Measurements from ENCODE around the gene RTCB.

RTCB gene

GRCh38 chr22:32411829-32412592 is at the start of gene RTCB:
Gene RTCB (minus strand): TSS chr22:32412247. CDS start chr22:32412156, 91 bp downstream.
- DNase-seq (ENCODE audit: low read depth, low spot score): peak; percentile 85

- no peak for DNase-seq (ENCODE audit: low read depth, low spot score)
These were observed 45.0 kb upstream of the RTCB start for GRCh38 chr22:32457031-32457430.

- DNase-seq (ENCODE audit: low read depth, low spot score): no peak
These were observed 36.9 kb upstream of the RTCB start for GRCh38 chr22:32448980-32449379.

GRCh38 chr22:32446321-32446720 is 34.3 kb upstream of the RTCB start:
- no peak for DNase-seq (ENCODE audit: low read depth, low spot score)

GRCh38 chr22:32444068-32444467 is 32.0 kb upstream of the RTCB start:
- no peak for DNase-seq (ENCODE audit: low read depth, low spot score)

GRCh38 chr22:32430352-32430751 is 18.3 kb upstream of the RTCB start:
- DNase-seq (ENCODE audit: low read depth, low spot score): no peak

GRCh38 chr22:32426881-32427280 is 14.8 kb upstream of the RTCB start:
- no peak for DNase-seq (ENCODE audit: low read depth, low spot score)

GRCh38 chr22:32423664-32424063 is 11.6 kb upstream of the RTCB start:
- DNase-seq (ENCODE audit: low read depth, low spot score): no peak

- DNase-seq (ENCODE audit: low read depth, low spot score): no peak
These were observed 10.0 kb upstream of the RTCB start for GRCh38 chr22:32422062-32422461.

GRCh38 chr22:32421484-32421883 is 9.4 kb upstream of the RTCB start:
- no peak for DNase-seq (ENCODE audit: low read depth, low spot score)

GRCh38 chr22:32417906-32418305 is 5.9 kb upstream of the RTCB start:
- DNase-seq (ENCODE audit: low read depth, low spot score): no peak

GRCh38 chr22:32416556-32417085 is 4.6 kb upstream of the RTCB start:
- DNase-seq (ENCODE audit: low read depth, low spot score): no peak

GRCh38 chr22:32414191-32414590 is 2.1 kb upstream of the RTCB start:
- no peak for DNase-seq (ENCODE audit: low read depth, low spot score)

GRCh38 chr22:32413719-32414118 is 1.7 kb upstream of the RTCB start:
- no peak for DNase-seq (ENCODE audit: low read depth, low spot score)

- DNase-seq (ENCODE audit: low read depth, low spot score): no peak
These were observed 645 bp downstream of the RTCB start for GRCh38 chr22:32411402-32411801.

- no peak for DNase-seq (ENCODE audit: low read depth, low spot score)
These were observed 1.6 kb downstream of the RTCB start for GRCh38 chr22:32410459-32410858.

GRCh38 chr22:32409977-32410376 is 2.1 kb downstream of the RTCB start:
- no peak for DNase-seq (ENCODE audit: low read depth, low spot score)

GRCh38 chr22:32407936-32408335 is 4.1 kb downstream of the RTCB start:
- no peak for DNase-seq (ENCODE audit: low read depth, low spot score)

- DNase-seq (ENCODE audit: low read depth, low spot score): no peak
These were observed 4.7 kb downstream of the RTCB start for GRCh38 chr22:32407312-32407711.

GRCh38 chr22:32404021-32404420 is 8.0 kb downstream of the RTCB start:
- no peak for DNase-seq (ENCODE audit: low read depth, low spot score)

- DNase-seq (ENCODE audit: low read depth, low spot score): no peak
These were observed 10.6 kb downstream of the RTCB start for GRCh38 chr22:32401486-32401885.

GRCh38 chr22:32396746-32397145 is 15.3 kb downstream of the RTCB start:
- DNase-seq (ENCODE audit: low read depth, low spot score): no peak

GRCh38 chr22:32396255-32396654 is 15.8 kb downstream of the RTCB start:
- DNase-seq (ENCODE audit: low read depth, low spot score): no peak

GRCh38 chr22:32395107-32395506 is 16.9 kb downstream of the RTCB start:
- DNase-seq (ENCODE audit: low read depth, low spot score): no peak

Measured in activated CD4-positive, CD25-positive, alpha-beta regulatory T cell treated with anti-CD3 and anti-CD28 coated beads, Interleukin-2, amount 50 U/mL, for 16 hours (primary cell).